CD8-positive, alpha-beta memory T cell (primary cell): ENCODE data around the gene ABHD6. TPM values are rescaled to one million over a fixed set of nuclear protein-coding genes. Genes with fewer than 3 reads are reported as not detected.

Experiments
- CTCF ChIA-PET: fragments of 350-600 bp; sonication (Branson Sonifier 250); formaldehyde crosslinking; loops from one replicate; lab custom pipeline; 2021; ENCODE audit warnings: antibody characterized with exemption; lab: Charles Lee
- POLR2A ChIA-PET: fragments of 350-600 bp; sonication (Branson Sonifier 250); formaldehyde crosslinking; loops from one replicate; lab custom pipeline; 2021; ENCODE audit warnings: antibody characterized with exemption; lab: Charles Lee
- DNase-seq, 5 donors: peaks; one replicate each; pipeline versions ENCODE4 v3.0.0 to v3.0.0-alpha.2; 2020 to 2022; ENCODE audit warnings: mixed read lengths in 1 of 5
- H3K27ac ChIP-seq: one replicate; pipeline ENCODE4 v1.7.0; 2013; ENCODE audit warnings: low read depth, mild to moderate bottlenecking, low read length, moderate library complexity
- H3K27me3 ChIP-seq: 2 replicates; pipeline ENCODE4 v1.7.0; 2013; ENCODE audit warnings: low read length, mild to moderate bottlenecking; ENCODE audit not compliant: insufficient read depth, poor library complexity, severe bottlenecking
- H3K36me3 ChIP-seq: 2 replicates; pipeline ENCODE4 v1.7.0; 2013; ENCODE audit warnings: mild to moderate bottlenecking, low read length, moderate library complexity; ENCODE audit not compliant: insufficient read depth
- H3K4me1 ChIP-seq: 2 replicates; pipeline ENCODE4 v1.7.0; 2013; ENCODE audit warnings: mild to moderate bottlenecking, low read length, moderate library complexity; ENCODE audit not compliant: insufficient read depth
- H3K4me3 ChIP-seq: 2 replicates; pipeline ENCODE4 v1.7.0; 2013; ENCODE audit warnings: mild to moderate bottlenecking, low read length
- H3K9me3 ChIP-seq: 2 replicates; pipeline ENCODE4 v1.7.0; 2013; ENCODE audit warnings: mild to moderate bottlenecking, low read length
- H3K27ac Mint-ChIP-seq, 8 donors: one replicate each; pipeline ENCODE4 v1.8.0; 2020 to 2021; ENCODE audit warnings: mixed read lengths in 8 of 8, mild to moderate bottlenecking in 6 of 8, inconsistent platforms in 3 of 8, moderate library complexity in 3 of 8
- H3K27me3 Mint-ChIP-seq, 2 donors: one replicate each; pipeline ENCODE4 v1.8.0; 2020 to 2021; ENCODE audit warnings: mixed read lengths in 2 of 2, mild to moderate bottlenecking in 1 of 2, moderate library complexity in 1 of 2
- H3K36me3 Mint-ChIP-seq, 3 donors: one replicate each; pipeline ENCODE4 v1.8.0; 2020 to 2021; ENCODE audit warnings: mixed read lengths in 3 of 3, inconsistent platforms in 1 of 3, mild to moderate bottlenecking in 1 of 3
- H3K4me1 Mint-ChIP-seq, 3 donors: one replicate each; pipeline ENCODE4 v1.8.0; 2020 to 2021; ENCODE audit warnings: mixed read lengths in 3 of 3, inconsistent platforms in 1 of 3, mild to moderate bottlenecking in 1 of 3
- H3K4me3 Mint-ChIP-seq, 7 donors: one replicate each; pipeline ENCODE4 v1.8.0; 2020 to 2021; ENCODE audit warnings: mixed read lengths in 7 of 7, mild to moderate bottlenecking in 6 of 7, moderate library complexity in 4 of 7, inconsistent platforms in 2 of 7
- H3K9me3 Mint-ChIP-seq, 5 donors: one replicate each; pipeline ENCODE4 v1.8.0; 2020 to 2022; ENCODE audit warnings: mixed read lengths in 5 of 5, mild to moderate bottlenecking in 3 of 5, moderate library complexity in 2 of 5, inconsistent platforms in 1 of 5
- polyA plus RNA-seq: library from polyadenylated mRNA; unstranded; fragments of 300-500 nt; fragmentation: Illumina TruSeq; gene quantifications from one replicate; pipeline ENCODE4 v1.2.3, GENCODE V29; 2021
- total RNA-seq, 2 experiments: library from RNA; stranded (reverse); gene quantifications; one replicate each; pipeline ENCODE4 v1.2.3, GENCODE V29; 2021

ABHD6 gene
- total and polyA plus RNA-seq, 3 experiments from 2014 or later, result 6.6 to 10.6 (median 7.1) TPM

DNA sequence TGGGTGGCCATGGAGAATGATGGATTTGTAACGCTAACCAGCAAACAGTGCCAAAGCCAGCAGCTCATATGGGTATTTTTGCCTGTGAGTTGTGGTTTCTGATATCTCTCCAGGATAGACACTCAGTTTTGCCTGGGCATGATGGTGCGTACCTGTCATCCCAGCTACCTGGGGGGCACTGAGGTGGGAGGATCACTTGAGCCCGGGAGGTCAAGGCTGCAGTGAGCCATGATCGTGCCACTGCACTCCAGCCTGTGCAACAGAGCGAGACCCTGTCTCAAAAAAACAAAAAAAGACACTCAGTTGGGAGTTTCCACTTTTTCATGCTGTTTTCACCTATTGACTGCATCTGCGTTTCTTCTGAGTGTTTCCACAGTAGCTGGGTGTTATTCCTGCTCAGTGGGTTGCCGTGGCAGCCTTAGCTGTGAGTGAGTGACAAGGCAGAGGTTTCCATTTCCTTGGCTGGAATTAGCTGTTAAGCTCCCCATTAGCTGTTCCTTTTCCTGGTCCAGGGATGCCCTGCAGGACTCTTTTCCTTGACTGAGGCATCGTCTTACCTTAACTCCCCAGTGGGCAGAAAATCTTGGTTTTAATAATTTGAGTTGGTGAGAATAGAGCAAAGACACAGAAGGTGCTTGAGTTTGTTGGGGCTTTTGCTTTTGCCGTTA is 54.2 kb downstream of the ABHD6 start:
- no peak for DNase-seq
- ChIA-PET CTCF (interaction anchor here (2.7 kb wide), 1 partner anchor 15 kb away, joined by 14 read pairs; the partner anchor contains the start of genes HTD2 and RPP14), POLR2A (no interaction called here)
- Mint-ChIP-seq H3K4me1 (no peaks in the 10 kb centered on the region), H3K36me3 (peaks cover 2 to 18% (median 16%) of the 10 kb centered on the region in 3 donors), H3K27me3 (no peaks in the 10 kb centered on the region), H3K4me3 (no peak overlapping the region), H3K27ac (no peak overlapping the region), H3K9me3 (peaks cover 0 to 4% (median 0%) of the 10 kb centered on the region in 5 donors)
- Histone ChIP-seq H3K27ac (no peak overlapping the region), H3K36me3 (no peaks in the 10 kb centered on the region), H3K4me3 (no peak overlapping the region), H3K27me3 (no peaks in the 10 kb centered on the region), H3K4me1 (no peaks in the 10 kb centered on the region), H3K9me3 (no peaks in the 10 kb centered on the region)

DNA sequence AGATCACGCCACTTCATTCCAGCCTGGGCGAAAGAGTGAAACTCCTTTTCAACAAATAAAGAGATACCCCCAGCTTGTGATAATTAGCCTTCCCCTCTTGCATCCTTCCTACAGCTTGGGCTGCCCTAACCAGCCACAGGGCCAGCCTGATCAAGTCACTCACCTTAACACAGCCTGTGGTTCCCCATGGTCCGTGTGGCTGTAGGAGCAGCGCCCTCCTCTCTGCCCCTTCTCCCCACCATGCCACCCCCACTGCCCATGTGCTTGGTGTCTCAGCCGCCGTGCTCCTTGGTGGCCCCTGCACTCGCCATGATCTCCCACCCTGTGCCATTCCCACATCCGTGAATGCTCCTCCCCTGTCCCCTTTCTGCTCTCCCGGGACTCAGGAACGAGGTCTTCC is 55.3 kb downstream of the ABHD6 start:
- peak overlapping the region in 2 of 8 donors; percentile 22 to 56 for H3K27ac Mint-ChIP-seq
- POLR2A ChIA-PET, result no interaction called here
- Histone ChIP-seq H3K27ac (no peak overlapping the region), H3K36me3 (no peaks in the 10 kb centered on the region), H3K4me3 (no peak overlapping the region), H3K27me3 (no peaks in the 10 kb centered on the region), H3K4me1 (no peaks in the 10 kb centered on the region), H3K9me3 (no peaks in the 10 kb centered on the region)
- H3K4me3 Mint-ChIP-seq, result no peak overlapping the region
- no peaks in the 10 kb centered on the region for H3K4me1 Mint-ChIP-seq
- peaks cover 2 to 17% (median 12%) of the 10 kb centered on the region in 3 donors for H3K36me3 Mint-ChIP-seq
- CTCF ChIA-PET, result interaction anchor here (2.7 kb wide), 1 partner anchor 14 kb away, joined by 14 read pairs; the partner anchor contains the start of genes HTD2 and RPP14
- no peak for DNase-seq
- peaks cover 0 to 4% (median 0%) of the 10 kb centered on the region in 5 donors for H3K9me3 Mint-ChIP-seq
- H3K27me3 Mint-ChIP-seq, result peaks cover 0 to under 1% of the 10 kb centered on the region in 2 donors

DNA sequence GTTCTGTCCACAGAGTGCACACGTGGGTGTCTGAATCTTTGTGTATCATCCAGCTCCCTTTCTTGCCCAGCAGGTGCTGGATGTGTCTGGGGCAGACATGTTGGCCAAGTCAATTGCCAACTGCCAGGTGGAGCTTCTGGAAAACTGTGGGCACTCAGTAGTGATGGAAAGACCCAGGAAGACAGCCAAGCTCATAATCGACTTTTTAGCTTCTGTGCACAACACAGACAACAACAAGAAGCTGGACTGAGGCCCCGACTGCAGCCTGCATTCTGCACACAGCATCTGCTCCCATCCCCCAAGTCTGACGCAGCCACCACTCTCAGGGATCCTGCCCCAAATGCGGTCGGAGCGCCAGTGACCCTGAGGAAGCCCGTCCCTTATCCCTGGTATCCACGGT is 55.9 kb downstream of the ABHD6 start:
- Histone ChIP-seq H3K4me1 (no peaks in the 10 kb centered on the region), H3K4me3 (no peak overlapping the region), H3K27me3 (no peaks in the 10 kb centered on the region), H3K9me3 (no peaks in the 10 kb centered on the region), H3K36me3 (no peaks in the 10 kb centered on the region), H3K27ac (no peak overlapping the region)
- no peaks in the 10 kb centered on the region for H3K4me1 Mint-ChIP-seq
- ChIA-PET CTCF (interaction anchor here (2.7 kb wide), 1 partner anchor 13 kb away, joined by 14 read pairs; the partner anchor contains the start of genes HTD2 and RPP14), POLR2A (no interaction called here)
- H3K27ac Mint-ChIP-seq, result no peak overlapping the region
- H3K27me3 Mint-ChIP-seq, result peaks cover 3 to 4% of the 10 kb centered on the region in 2 donors
- H3K4me3 Mint-ChIP-seq, result no peak overlapping the region
- peaks cover 2 to 11% (median 6%) of the 10 kb centered on the region in 3 donors for H3K36me3 Mint-ChIP-seq
- DNase-seq, result no peak
- H3K9me3 Mint-ChIP-seq, result peaks cover 0 to 4% (median 0%) of the 10 kb centered on the region in 5 donors

DNA sequence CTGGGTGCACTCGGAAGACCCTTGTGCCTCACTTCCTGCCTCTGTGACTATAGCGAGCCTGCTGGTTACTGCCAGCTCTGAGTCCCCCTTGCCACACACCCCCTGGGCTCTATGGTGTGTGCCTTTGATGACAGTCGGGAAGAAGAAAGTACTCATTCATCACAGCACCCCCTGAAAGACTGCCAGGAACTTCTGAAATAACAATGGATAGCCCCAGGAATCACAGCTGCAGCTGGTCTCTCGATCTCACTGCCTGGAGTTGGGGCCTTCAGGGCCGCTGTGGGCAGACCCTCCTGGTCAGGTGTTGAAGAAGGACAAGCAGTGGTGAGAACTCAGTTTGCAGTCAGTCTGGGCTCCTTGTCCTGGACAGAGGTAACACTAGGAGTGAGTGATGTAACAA is 58.7 kb downstream of the ABHD6 start:
- Mint-ChIP-seq H3K27ac (no peak overlapping the region), H3K9me3 (peaks cover 0 to 4% (median 2%) of the 10 kb centered on the region in 5 donors), H3K4me1 (no peaks in the 10 kb centered on the region), H3K4me3 (no peak overlapping the region), H3K27me3 (peaks cover 23 to 27% of the 10 kb centered on the region in 2 donors), H3K36me3 (peaks cover 2 to 11% (median 4%) of the 10 kb centered on the region in 3 donors)
- H3K4me3 ChIP-seq, result no peak overlapping the region
- H3K9me3 ChIP-seq, result no peaks in the 10 kb centered on the region
- peaks cover 7% of the 10 kb centered on the region for H3K27me3 ChIP-seq
- H3K36me3 ChIP-seq, result no peaks in the 10 kb centered on the region
- no peak for DNase-seq
- ChIA-PET POLR2A (no interaction called here), CTCF (interaction anchor here (2.8 kb wide), 1 partner anchor 10 kb away, joined by 15 read pairs; the partner anchor contains the start of genes HTD2 and RPP14)
- no peaks in the 10 kb centered on the region for H3K4me1 ChIP-seq
- H3K27ac ChIP-seq, result no peak overlapping the region

DNA sequence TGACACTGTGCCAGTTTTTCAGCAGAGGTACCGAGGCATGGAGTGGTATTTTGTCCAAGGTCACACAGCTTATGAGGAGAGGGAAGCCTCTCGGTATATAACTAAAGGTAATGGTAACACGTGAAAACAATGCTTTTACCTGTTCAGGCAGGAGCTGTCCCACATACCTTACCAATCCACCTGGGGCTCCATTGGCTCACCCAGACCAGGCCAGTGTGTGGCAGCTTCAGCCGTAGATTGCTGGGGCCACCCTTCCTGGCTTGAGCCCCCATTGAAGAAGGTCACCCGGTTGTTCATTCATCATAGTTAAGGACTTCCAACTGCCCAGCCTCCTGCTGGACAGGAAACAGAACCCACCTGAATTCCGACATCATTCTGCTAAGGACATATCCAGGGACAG is 59.3 kb downstream of the ABHD6 start:
- Histone ChIP-seq H3K4me3 (no peak overlapping the region), H3K27me3 (peaks cover 8% of the 10 kb centered on the region), H3K27ac (no peak overlapping the region), H3K9me3 (no peaks in the 10 kb centered on the region), H3K36me3 (no peaks in the 10 kb centered on the region), H3K4me1 (no peaks in the 10 kb centered on the region)
- H3K27ac Mint-ChIP-seq, result no peak overlapping the region
- peaks cover 2 to 10% (median 4%) of the 10 kb centered on the region in 3 donors for H3K36me3 Mint-ChIP-seq
- no peaks in the 10 kb centered on the region for H3K4me1 Mint-ChIP-seq
- CTCF ChIA-PET, result interaction anchor here (2.8 kb wide), 1 partner anchor 10 kb away, joined by 15 read pairs; the partner anchor contains the start of genes HTD2 and RPP14
- H3K9me3 Mint-ChIP-seq, result peaks cover 0 to 6% (median 4%) of the 10 kb centered on the region in 5 donors
- H3K27me3 Mint-ChIP-seq, result peaks cover 28 to 30% of the 10 kb centered on the region in 2 donors
- DNase-seq, result no peak
- H3K4me3 Mint-ChIP-seq, result no peak overlapping the region
- POLR2A ChIA-PET, result no interaction called here

DNA sequence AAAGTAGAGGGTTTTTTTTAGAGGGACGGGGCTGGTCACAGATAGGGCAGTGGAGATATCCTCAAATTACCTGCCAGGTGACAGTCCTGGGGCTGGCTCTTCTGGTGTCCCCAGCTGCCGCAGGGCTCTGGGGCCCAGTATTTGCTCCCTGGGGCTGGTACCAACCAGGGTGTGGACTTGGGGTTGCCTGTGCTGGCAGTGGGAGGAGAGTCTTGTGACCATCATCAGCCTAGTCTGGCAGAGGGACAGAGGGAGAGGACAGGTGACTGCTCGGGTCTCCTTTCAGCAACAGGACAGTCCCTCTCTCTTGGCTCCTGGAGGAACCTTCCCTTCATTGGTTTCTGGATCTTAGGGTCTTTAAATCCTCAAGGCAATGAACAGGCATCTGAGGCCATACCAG is 60.6 kb downstream of the ABHD6 start:
- no peak overlapping the region for H3K4me3 Mint-ChIP-seq
- CTCF ChIA-PET, result no interaction called here
- no peaks in the 10 kb centered on the region for H3K4me1 ChIP-seq
- POLR2A ChIA-PET, result no interaction called here
- H3K36me3 ChIP-seq, result no peaks in the 10 kb centered on the region
- peaks cover 0 to 6% (median 4%) of the 10 kb centered on the region in 3 donors for H3K36me3 Mint-ChIP-seq
- no peak overlapping the region for H3K27ac Mint-ChIP-seq
- H3K9me3 Mint-ChIP-seq, result peaks cover 0 to 10% (median 4%) of the 10 kb centered on the region in 5 donors
- DNase-seq, result no peak
- H3K27me3 ChIP-seq, result peaks cover 8% of the 10 kb centered on the region
- no peaks in the 10 kb centered on the region for H3K9me3 ChIP-seq
- H3K27me3 Mint-ChIP-seq, result peaks cover 37 to 40% of the 10 kb centered on the region in 2 donors
- H3K4me3 ChIP-seq, result no peak overlapping the region
- no peaks in the 10 kb centered on the region for H3K4me1 Mint-ChIP-seq
- H3K27ac ChIP-seq, result no peak overlapping the region

DNA sequence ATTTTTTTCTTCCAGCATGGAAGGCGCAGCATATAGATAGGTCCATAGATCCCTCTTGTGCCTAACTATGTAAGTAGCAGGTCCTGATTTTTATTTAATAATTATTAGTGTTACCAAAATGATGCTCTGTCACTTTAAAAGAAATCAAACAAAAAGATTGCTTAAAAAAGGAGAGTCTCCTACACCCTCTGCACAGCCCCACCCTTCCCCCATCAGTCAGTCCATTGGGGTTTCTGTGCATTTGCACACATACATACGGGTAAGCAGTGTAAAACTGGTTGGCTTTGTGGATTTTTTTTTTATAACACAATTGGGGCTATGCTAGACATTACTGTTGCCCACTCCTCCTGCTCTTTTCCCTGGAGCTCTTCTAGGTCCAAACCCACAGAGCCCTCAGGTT is 61.5 kb downstream of the ABHD6 start:
- H3K4me3 ChIP-seq, result no peak overlapping the region
- POLR2A ChIA-PET, result no interaction called here

DNA sequence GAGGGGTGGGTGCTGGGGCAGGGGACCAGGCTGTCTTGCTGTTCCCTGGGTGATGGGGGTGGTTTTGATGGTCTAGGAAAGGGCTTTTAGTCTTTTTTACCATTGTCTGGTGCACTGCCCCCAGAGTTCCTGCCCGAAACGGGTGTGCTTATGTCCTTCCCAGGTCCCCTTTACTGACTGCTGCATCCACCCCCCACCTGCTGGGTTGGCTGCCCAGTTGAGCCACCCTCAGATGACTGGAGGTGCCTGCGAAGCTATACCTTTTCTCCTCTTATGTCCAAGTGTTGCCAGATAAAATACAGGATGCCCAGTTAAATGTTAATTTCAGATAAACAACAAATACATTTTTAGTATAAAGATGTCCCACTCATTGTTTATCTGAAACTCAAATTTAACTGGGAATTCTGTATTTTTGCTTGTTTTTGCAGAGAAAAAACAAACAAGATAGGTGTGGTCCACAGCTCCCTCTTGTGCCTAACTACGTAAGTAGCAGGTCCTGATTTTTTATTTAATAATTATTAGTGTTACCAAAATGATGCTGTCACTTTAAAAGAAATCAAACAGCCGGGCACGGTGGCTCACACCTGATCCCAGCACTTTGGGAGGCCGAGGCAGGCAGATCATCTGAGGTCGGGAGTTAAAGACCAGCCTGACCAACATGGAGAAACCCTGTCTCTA is 62.4 kb downstream of the ABHD6 start:
- Histone ChIP-seq H3K4me1 (no peaks in the 10 kb centered on the region), H3K36me3 (no peaks in the 10 kb centered on the region), H3K9me3 (no peaks in the 10 kb centered on the region), H3K4me3 (no peak overlapping the region), H3K27me3 (peaks cover 8% of the 10 kb centered on the region), H3K27ac (no peak overlapping the region)
- H3K4me1 Mint-ChIP-seq, result peaks cover 0 to 2% (median 0%) of the 10 kb centered on the region in 3 donors
- peaks cover 37 to 40% of the 10 kb centered on the region in 2 donors for H3K27me3 Mint-ChIP-seq
- peaks cover 0 to 10% (median 4%) of the 10 kb centered on the region in 5 donors for H3K9me3 Mint-ChIP-seq
- no peaks in the 10 kb centered on the region for H3K36me3 Mint-ChIP-seq
- ChIA-PET CTCF (interaction anchor here (1.2 kb wide), 2 partner anchors 111 to 122 kb away, joined by 3 to 4 read pairs; no protein-coding TSS in a partner anchor), POLR2A (no interaction called here)
- no peak for DNase-seq
- H3K4me3 Mint-ChIP-seq, result no peak overlapping the region
- H3K27ac Mint-ChIP-seq, result no peak overlapping the region

More for the DNA sequence above, 61.5 kb downstream of the ABHD6 start:
- H3K4me1 ChIP-seq, result no peaks in the 10 kb centered on the region
- Mint-ChIP-seq H3K4me3 (no peak overlapping the region), H3K27me3 (peaks cover 37 to 40% of the 10 kb centered on the region in 2 donors), H3K9me3 (peaks cover 0 to 10% (median 4%) of the 10 kb centered on the region in 5 donors), H3K27ac (no peak overlapping the region), H3K4me1 (no peaks in the 10 kb centered on the region), H3K36me3 (peaks cover 0 to 2% (median under 1%) of the 10 kb centered on the region in 3 donors)
- H3K9me3 ChIP-seq, result no peaks in the 10 kb centered on the region
- no peak for DNase-seq
- H3K27me3 ChIP-seq, result peaks cover 8% of the 10 kb centered on the region
- H3K36me3 ChIP-seq, result no peaks in the 10 kb centered on the region
- CTCF ChIA-PET, result no interaction called here
- no peak overlapping the region for H3K27ac ChIP-seq
